OCI-LY3 (cell line): Measurements from ENCODE around the gene PHLDB1.
A peak's percentile ranks its signal among the peaks of the same experiment; 100 is the strongest.

ENCODE experiments used
- H2AFZ ChIP-seq: fragments of 200-600, 300-600 bp; shearing (Covaris generic); 2 replicates; pipeline ENCODE4 v1.6.0; 2014; ENCODE audit warnings: antibody characterized with exemption, low read depth, low read length
- H3K27ac ChIP-seq: fragments of 200-600, 300-600 bp; sonication (generic); 2 replicates; pipeline ENCODE4 v1.5.1; 2014; ENCODE audit warnings: mild to moderate bottlenecking, low read length, moderate library complexity, mixed read lengths
- H3K27me3 ChIP-seq: fragments of 200-600, 300-600 bp; sonication (generic); 2 replicates; pipeline ENCODE4 v1.6.1; 2014; ENCODE audit warnings: low read depth, low read length, mixed read lengths
- H3K36me3 ChIP-seq: fragments of 200-600, 300-600 bp; sonication (generic); replicated peaks from 2 replicates; pipeline ENCODE3; 2014; ENCODE audit warnings: low read depth, low read length, mixed read lengths
- H3K4me1 ChIP-seq: fragments of 300-600, 200-600 bp; sonication (generic); 2 replicates; pipeline ENCODE4 v1.6.1; 2014; ENCODE audit warnings: low read length, mixed read lengths
- H3K4me2 ChIP-seq: fragments of 200-600, 300-600 bp; sonication (generic); 2 replicates; pipeline ENCODE4 v1.6.1; 2014; ENCODE audit warnings: low read length, mixed read lengths
- H3K4me3 ChIP-seq: fragments of 300-600, 200-600 bp; sonication (generic); 2 replicates; pipeline ENCODE4 v1.5.1; 2014; ENCODE audit warnings: antibody characterized with exemption, mild to moderate bottlenecking, low read length, moderate library complexity
- H3K79me2 ChIP-seq: fragments of 300-600, 200-600 bp; shearing (Covaris generic); 2 replicates; pipeline ENCODE4 v1.6.1; 2014; ENCODE audit warnings: mild to moderate bottlenecking, low read length, mixed read lengths
- H3K9ac ChIP-seq: fragments of 300-600, 200-600 bp; shearing (Covaris generic); 2 replicates; pipeline ENCODE4 v1.6.0; 2014; ENCODE audit warnings: mild to moderate bottlenecking, low read length, moderate library complexity
- H3K9me3 ChIP-seq: fragments of 200-600, 300-600 bp; shearing (Covaris generic); 2 replicates; pipeline ENCODE4 v1.6.1; 2014; ENCODE audit warnings: low read length, mixed read lengths; ENCODE audit not compliant: insufficient read depth
- H4K20me1 ChIP-seq: fragments of 200-600, 300-600 bp; sonication (generic); 2 replicates; pipeline ENCODE4 v1.6.1; 2016; ENCODE audit warnings: low read length, mixed read lengths; ENCODE audit not compliant: insufficient read depth
- CTCF ChIP-seq: fragments of 200-600, 300-600 bp; sonication (generic); IDR thresholded peaks from 2 replicates; pipeline ENCODE4 v1.5.1; 2014; ENCODE audit warnings: antibody characterized with exemption, low read length, low read depth
- EZH2phosphoT487 ChIP-seq: fragments of 200-600 bp; shearing (Covaris generic); IDR thresholded peaks from 2 replicates; pipeline ENCODE4 v1.6.1; 2018; ENCODE audit warnings: antibody characterized with exemption, mixed run types, low read depth

Gene PHLDB1

GRCh38 chr11:118697346-118697745 lies 89.9 kb downstream of the PHLDB1 start:
- Histone ChIP-seq H3K9me3 (no peaks in the 10 kb centered on the region), H3K36me3 (no peaks in the 10 kb centered on the region), H2AFZ (no peak overlapping the region), H3K4me2 (no peak overlapping the region), H3K4me1 (peaks cover 31% of the 10 kb centered on the region), H3K79me2 (no peaks in the 10 kb centered on the region), H3K27me3 (no peaks in the 10 kb centered on the region), H3K4me3 (no peak overlapping the region), H3K9ac (no peak overlapping the region), H4K20me1 (no peaks in the 10 kb centered on the region), H3K27ac (no peak overlapping the region)
- TF ChIP-seq EZH2phosphoT487 (no peak), CTCF (no peak)

- no peak overlapping the region for H3K9ac ChIP-seq
Measured at GRCh38 chr11:118699506-118700220, 92.2 kb downstream of the PHLDB1 start.

GRCh38 chr11:118703563-118704106 lies 96.2 kb downstream of the PHLDB1 start:
- Histone ChIP-seq H3K27me3 (no peaks in the 10 kb centered on the region; the same call in 1 of the 2 replicates), H3K9ac (no peak overlapping the region), H3K4me1 (peaks cover 15% of the 10 kb centered on the region), H4K20me1 (no peaks in the 10 kb centered on the region), H3K79me2 (no peaks in the 10 kb centered on the region), H2AFZ (no peak overlapping the region), H3K9me3 (no peaks in the 10 kb centered on the region), H3K36me3 (no peaks in the 10 kb centered on the region), H3K4me2 (no peak overlapping the region), H3K27ac (no peak overlapping the region), H3K4me3 (no peak overlapping the region)
- TF ChIP-seq CTCF (no peak), EZH2phosphoT487 (no peak)

More at GRCh38 chr11:118699506-118700220, 92.2 kb downstream of the PHLDB1 start:
- Histone ChIP-seq H2AFZ (no peak overlapping the region), H3K4me2 (no peak overlapping the region), H3K4me3 (no peak overlapping the region), H4K20me1 (no peaks in the 10 kb centered on the region), H3K27ac (peak overlapping the region; percentile 29), H3K36me3 (no peaks in the 10 kb centered on the region), H3K4me1 (peaks cover 25% of the 10 kb centered on the region), H3K27me3 (no peaks in the 10 kb centered on the region), H3K79me2 (no peaks in the 10 kb centered on the region), H3K9me3 (no peaks in the 10 kb centered on the region)
- TF ChIP-seq EZH2phosphoT487 = no peak
- no peak for TF ChIP-seq CTCF

GRCh38 chr11:118705111-118705741 lies 97.8 kb downstream of the PHLDB1 start:
- Histone ChIP-seq H3K9me3 (no peaks in the 10 kb centered on the region), H4K20me1 (no peaks in the 10 kb centered on the region), H3K9ac (no peak overlapping the region), H3K4me3 (no peak overlapping the region), H3K4me1 (peaks cover 9% of the 10 kb centered on the region), H2AFZ (peak overlapping the region; percentile 69; the same call in 1 of the 2 replicates), H3K36me3 (no peaks in the 10 kb centered on the region), H3K27ac (no peak overlapping the region), H3K4me2 (peak overlapping the region; percentile 37), H3K79me2 (no peaks in the 10 kb centered on the region), H3K27me3 (no peaks in the 10 kb centered on the region; the same call in 1 of the 2 replicates)
- TF ChIP-seq CTCF (no peak), EZH2phosphoT487 (no peak)
